ENCODE results near the gene EPB41L4A.
A peak's percentile ranks its signal among the peaks of the same experiment; 100 is the strongest.

The EPB41L4A gene

DNA sequence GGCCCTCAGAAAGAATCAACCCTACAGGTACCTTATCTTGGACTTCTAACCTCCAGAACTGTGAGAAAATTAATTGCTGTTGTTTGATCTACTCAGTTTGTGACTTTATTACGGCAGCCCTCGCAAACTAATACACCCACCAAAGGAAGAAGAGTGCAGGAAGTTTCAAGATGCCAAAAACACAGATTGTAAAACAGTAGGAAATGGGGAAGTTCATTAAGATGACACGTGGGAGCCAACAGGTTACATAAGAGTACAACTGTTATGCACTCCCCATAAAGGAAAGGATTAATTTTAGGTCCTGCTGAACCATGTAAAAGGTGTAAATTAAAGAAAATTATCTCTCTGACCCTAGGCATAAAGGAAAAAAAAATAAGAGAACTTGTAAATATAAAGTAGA, 294.3 kb downstream of the EPB41L4A start:
- no peak overlapping the region for H3K4ac ChIP-seq (ENCODE audit: low read depth in 1 of 2, low read length in 2 of 2)
- 100% methylated on average over 3 of the region's 3 CpGs for WGBS

DNA sequence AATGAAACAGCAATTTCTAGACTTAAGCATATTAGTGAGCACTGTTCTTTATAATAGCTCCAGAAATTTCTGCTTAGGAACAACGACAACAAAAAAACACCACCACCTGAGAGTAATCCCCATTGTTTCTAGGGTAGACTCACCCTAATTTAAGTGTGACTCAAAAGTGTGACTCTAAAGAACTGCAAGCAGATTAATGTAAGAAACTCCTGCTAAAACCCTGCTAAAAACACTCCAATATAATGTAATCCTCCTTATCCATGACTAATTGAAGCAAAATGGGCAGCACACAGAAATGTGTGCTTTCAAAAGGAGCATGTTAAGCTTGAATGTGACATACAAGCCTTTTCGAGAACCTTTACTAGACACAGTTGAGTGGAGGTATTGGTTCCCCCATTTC, 296.0 kb downstream of the EPB41L4A start:
- DNase-seq = no peak
- no peak overlapping the region for H3K27ac ChIP-seq (ENCODE audit: low read length, poor library complexity, severe bottlenecking)

More for the DNA sequence above, 294.3 kb downstream of the EPB41L4A start:
- H3K18ac ChIP-seq (ENCODE audit: low read depth in 1 of 2, low read length in 2 of 2) = no peak overlapping the region
- no peak overlapping the region for H3K9ac ChIP-seq (ENCODE audit: low read length)
- no peak overlapping the region for H3K4me3 ChIP-seq (ENCODE audit: insufficient read depth in 1 of 2, low read depth in 1 of 2, low read length in 2 of 2)
- no peak for DNase-seq
- no peak overlapping the region for H3K14ac ChIP-seq (ENCODE audit: low read length in 2 of 2)
- H2AK5ac ChIP-seq (ENCODE audit: low read length, severe bottlenecking) = no peak overlapping the region
- no peak overlapping the region for H3K27ac ChIP-seq (ENCODE audit: low read length, poor library complexity, severe bottlenecking)
- no peak overlapping the region for H3K4me2 ChIP-seq (ENCODE audit: low read length, poor library complexity, severe bottlenecking)
- H2BK15ac ChIP-seq (ENCODE audit: low read depth, poor library complexity, severe bottlenecking) = no peak overlapping the region
- H2BK12ac ChIP-seq (ENCODE audit: low read length in 2 of 2) = no peak overlapping the region
- H2BK120ac ChIP-seq (ENCODE audit: low read depth, low read length) = no peak overlapping the region
- no peak overlapping the region for H4K8ac ChIP-seq (ENCODE audit: low read length)
- H3K79me1 ChIP-seq (replicated peaks; ENCODE audit: low read length, poor library complexity, severe bottlenecking) = no peaks in the 10 kb centered on the region
- H3K9me3 ChIP-seq (ENCODE audit: control insufficient read depth, low read length) = peaks cover 7% of the 10 kb centered on the region
- H3K4me1 ChIP-seq (ENCODE audit: control insufficient read depth, insufficient read depth, low read depth, low read length) = no peaks in the 10 kb centered on the region
- H2AFZ ChIP-seq (ENCODE audit: low read depth, low read length) = no peak overlapping the region
- H3K36me3 ChIP-seq (ENCODE audit: control insufficient read depth in 1 of 2, insufficient read depth in 2 of 2, low read depth in 1 of 2, low read length in 2 of 2) = no peaks in the 10 kb centered on the region
- H3K23ac ChIP-seq (ENCODE audit: low read length in 2 of 2) = no peak overlapping the region
- no peaks in the 10 kb centered on the region for H3K27me3 ChIP-seq (ENCODE audit: control insufficient read depth in 1 of 2, insufficient read depth in 1 of 2, low read length in 2 of 2)
- H2BK5ac ChIP-seq (ENCODE audit: low read depth, low read length, poor library complexity, severe bottlenecking) = no peak overlapping the region
- no peak overlapping the region for H4K91ac ChIP-seq (ENCODE audit: low read length)

DNA sequence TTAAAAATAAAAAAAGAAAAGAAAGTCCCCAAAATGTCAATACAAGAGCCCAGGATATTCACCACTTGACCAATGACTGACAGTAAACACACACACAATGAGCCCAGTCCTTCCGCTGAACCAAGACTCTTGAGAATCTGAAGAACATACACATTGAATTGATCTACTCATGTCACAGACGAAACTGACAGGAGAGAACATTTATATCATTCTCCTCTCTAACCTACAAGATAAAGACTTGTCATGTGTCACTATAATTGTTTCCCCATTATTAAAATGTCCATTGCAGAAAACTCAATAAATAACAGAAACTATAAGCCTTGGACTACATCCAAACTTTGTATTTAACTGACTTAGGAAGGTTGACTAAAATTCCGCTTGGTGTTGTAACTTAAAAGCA, 296.7 kb downstream of the EPB41L4A start:
- no peak overlapping the region for H2BK5ac ChIP-seq (ENCODE audit: low read depth, low read length, poor library complexity, severe bottlenecking)
- H3K27ac ChIP-seq (ENCODE audit: low read length, poor library complexity, severe bottlenecking) = no peak overlapping the region
- no peak overlapping the region for H3K4me2 ChIP-seq (ENCODE audit: low read length, poor library complexity, severe bottlenecking)
- no peak overlapping the region for H4K91ac ChIP-seq (ENCODE audit: low read length)
- no peak overlapping the region for H2BK120ac ChIP-seq (ENCODE audit: low read depth, low read length)
- H3K23ac ChIP-seq (ENCODE audit: low read length in 2 of 2) = no peak overlapping the region
- no peak overlapping the region for H3K18ac ChIP-seq (ENCODE audit: low read depth in 1 of 2, low read length in 2 of 2)
- DNase-seq = no peak
- 92% methylated on average over 2 of the region's 3 CpGs for WGBS
- no peak overlapping the region for H2AK5ac ChIP-seq (ENCODE audit: low read length, severe bottlenecking)
- no peaks in the 10 kb centered on the region for H3K79me1 ChIP-seq (replicated peaks; ENCODE audit: low read length, poor library complexity, severe bottlenecking)
- no peaks in the 10 kb centered on the region for H3K36me3 ChIP-seq (ENCODE audit: control insufficient read depth in 1 of 2, insufficient read depth in 2 of 2, low read depth in 1 of 2, low read length in 2 of 2)
- no peak overlapping the region for H2AFZ ChIP-seq (ENCODE audit: low read depth, low read length)
- H3K9me3 ChIP-seq (ENCODE audit: control insufficient read depth, low read length) = peaks cover 7% of the 10 kb centered on the region
- no peak overlapping the region for H3K9ac ChIP-seq (ENCODE audit: low read length)
- no peak overlapping the region for H3K4ac ChIP-seq (ENCODE audit: low read depth in 1 of 2, low read length in 2 of 2)
- H2BK12ac ChIP-seq (ENCODE audit: low read length in 2 of 2) = no peak overlapping the region
- H3K14ac ChIP-seq (ENCODE audit: low read length in 2 of 2) = no peak overlapping the region
- H3K27me3 ChIP-seq (ENCODE audit: control insufficient read depth in 1 of 2, insufficient read depth in 1 of 2, low read length in 2 of 2) = no peaks in the 10 kb centered on the region
- H3K4me3 ChIP-seq (ENCODE audit: insufficient read depth in 1 of 2, low read depth in 1 of 2, low read length in 2 of 2) = no peak overlapping the region
- no peaks in the 10 kb centered on the region for H3K4me1 ChIP-seq (ENCODE audit: control insufficient read depth, insufficient read depth, low read depth, low read length)
- H4K8ac ChIP-seq (ENCODE audit: low read length) = no peak overlapping the region
- H2BK15ac ChIP-seq (ENCODE audit: low read depth, poor library complexity, severe bottlenecking) = no peak overlapping the region

More for the DNA sequence above, 296.0 kb downstream of the EPB41L4A start:
- no peak overlapping the region for H2AFZ ChIP-seq (ENCODE audit: low read depth, low read length)
- peak overlapping the region; percentile 14 for H4K8ac ChIP-seq (ENCODE audit: low read length)
- WGBS = 94% methylated on average over 2 of the region's 2 CpGs
- H3K36me3 ChIP-seq (ENCODE audit: control insufficient read depth in 1 of 2, insufficient read depth in 2 of 2, low read depth in 1 of 2, low read length in 2 of 2) = no peaks in the 10 kb centered on the region
- H2BK15ac ChIP-seq (ENCODE audit: low read depth, poor library complexity, severe bottlenecking) = no peak overlapping the region
- H3K4ac ChIP-seq (ENCODE audit: low read depth in 1 of 2, low read length in 2 of 2) = no peak overlapping the region
- H3K4me1 ChIP-seq (ENCODE audit: control insufficient read depth, insufficient read depth, low read depth, low read length) = no peaks in the 10 kb centered on the region
- H3K79me1 ChIP-seq (replicated peaks; ENCODE audit: low read length, poor library complexity, severe bottlenecking) = no peaks in the 10 kb centered on the region
- H2AK5ac ChIP-seq (ENCODE audit: low read length, severe bottlenecking) = no peak overlapping the region
- no peak overlapping the region for H3K4me3 ChIP-seq (ENCODE audit: insufficient read depth in 1 of 2, low read depth in 1 of 2, low read length in 2 of 2)
- no peaks in the 10 kb centered on the region for H3K27me3 ChIP-seq (ENCODE audit: control insufficient read depth in 1 of 2, insufficient read depth in 1 of 2, low read length in 2 of 2)
- no peak overlapping the region for H3K23ac ChIP-seq (ENCODE audit: low read length in 2 of 2)
- no peak overlapping the region for H2BK12ac ChIP-seq (ENCODE audit: low read length in 2 of 2)
- H2BK5ac ChIP-seq (ENCODE audit: low read depth, low read length, poor library complexity, severe bottlenecking) = no peak overlapping the region
- H3K14ac ChIP-seq (ENCODE audit: low read length in 2 of 2) = no peak overlapping the region
- H3K9me3 ChIP-seq (ENCODE audit: control insufficient read depth, low read length) = peaks cover 7% of the 10 kb centered on the region
- no peak overlapping the region for H3K9ac ChIP-seq (ENCODE audit: low read length)
- H2BK120ac ChIP-seq (ENCODE audit: low read depth, low read length) = no peak overlapping the region
- H4K91ac ChIP-seq (ENCODE audit: low read length) = no peak overlapping the region
- H3K4me2 ChIP-seq (ENCODE audit: low read length, poor library complexity, severe bottlenecking) = no peak overlapping the region
- no peak overlapping the region for H3K18ac ChIP-seq (ENCODE audit: low read depth in 1 of 2, low read length in 2 of 2)

DNA sequence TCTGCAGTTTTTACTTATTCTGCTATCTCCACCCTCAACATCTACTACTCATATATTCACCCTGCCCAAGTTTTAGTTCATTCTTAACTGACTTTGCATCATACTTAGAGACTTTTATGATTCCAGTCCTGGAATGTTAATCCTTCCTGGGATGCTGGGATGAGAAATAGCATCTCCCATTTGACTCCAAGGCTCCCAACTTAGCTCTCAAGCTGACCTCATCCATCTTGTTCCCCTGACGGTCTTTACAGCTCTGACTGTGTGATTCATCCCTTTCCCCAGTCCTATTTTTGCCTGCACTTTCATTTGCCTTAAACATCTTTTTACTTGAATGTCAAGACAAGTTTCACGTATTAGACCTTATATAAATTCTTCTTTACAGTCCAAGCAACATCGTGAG, 297.8 kb downstream of the EPB41L4A start:
- no peak overlapping the region for H2BK5ac ChIP-seq (ENCODE audit: low read depth, low read length, poor library complexity, severe bottlenecking)
- H3K4me1 ChIP-seq (ENCODE audit: control insufficient read depth, insufficient read depth, low read depth, low read length) = no peaks in the 10 kb centered on the region
- no peak overlapping the region for H2AK5ac ChIP-seq (ENCODE audit: low read length, severe bottlenecking)
- H2AFZ ChIP-seq (ENCODE audit: low read depth, low read length) = no peak overlapping the region
- H3K4me2 ChIP-seq (ENCODE audit: low read length, poor library complexity, severe bottlenecking) = no peak overlapping the region
- H3K9me3 ChIP-seq (ENCODE audit: control insufficient read depth, low read length) = peaks cover 7% of the 10 kb centered on the region
- H3K23ac ChIP-seq (ENCODE audit: low read length in 2 of 2) = no peak overlapping the region
- H3K14ac ChIP-seq (ENCODE audit: low read length in 2 of 2) = no peak overlapping the region
- H3K4ac ChIP-seq (ENCODE audit: low read depth in 1 of 2, low read length in 2 of 2) = no peak overlapping the region
- no peak overlapping the region for H3K18ac ChIP-seq (ENCODE audit: low read depth in 1 of 2, low read length in 2 of 2)
- 49% methylated on average over 3 of the region's 3 CpGs for WGBS
- H3K79me1 ChIP-seq (replicated peaks; ENCODE audit: low read length, poor library complexity, severe bottlenecking) = no peaks in the 10 kb centered on the region
- H4K8ac ChIP-seq (ENCODE audit: low read length) = no peak overlapping the region
- no peak overlapping the region for H3K4me3 ChIP-seq (ENCODE audit: insufficient read depth in 1 of 2, low read depth in 1 of 2, low read length in 2 of 2)
- no peak overlapping the region for H3K27ac ChIP-seq (ENCODE audit: low read length, poor library complexity, severe bottlenecking)
- H3K9ac ChIP-seq (ENCODE audit: low read length) = no peak overlapping the region
- peak; percentile 26 for DNase-seq
- H2BK120ac ChIP-seq (ENCODE audit: low read depth, low read length) = no peak overlapping the region
- H3K36me3 ChIP-seq (ENCODE audit: control insufficient read depth in 1 of 2, insufficient read depth in 2 of 2, low read depth in 1 of 2, low read length in 2 of 2) = no peaks in the 10 kb centered on the region
- H3K27me3 ChIP-seq (ENCODE audit: control insufficient read depth in 1 of 2, insufficient read depth in 1 of 2, low read length in 2 of 2) = no peaks in the 10 kb centered on the region
- no peak overlapping the region for H2BK12ac ChIP-seq (ENCODE audit: low read length in 2 of 2)
- H4K91ac ChIP-seq (ENCODE audit: low read length) = no peak overlapping the region
- H2BK15ac ChIP-seq (ENCODE audit: low read depth, poor library complexity, severe bottlenecking) = no peak overlapping the region

Data from mesenchymal stem cell (in vitro differentiated cells and primary cell).